H1 (cell line): ENCODE measurements around the gene RBMS1. TPM values are rescaled to one million over a fixed set of nuclear protein-coding genes. Genes with fewer than 3 reads are reported as not detected.
A peak's percentile ranks its signal among the peaks of the same experiment; 100 is the strongest.

Experiments
- CTCF ChIA-PET: fragments of 300-600 bp; sonication (Branson Sonifier 250); formaldehyde crosslinking; loops from one replicate; lab custom pipeline; 2021; ENCODE audit not compliant: partially characterized antibody; lab: Charles Lee
- POLR2A ChIA-PET: fragments of 300-600 bp; sonication (Branson Sonifier 250); formaldehyde crosslinking; loops from one replicate; lab custom pipeline; 2021; ENCODE audit warnings: inconsistent platforms; ENCODE audit not compliant: partially characterized antibody; lab: Charles Lee
- DNase-seq, 2 experiments: peaks; one replicate each; pipeline versions ENCODE4 v3.0.0 to v3.0.0-alpha.2; 2010 to 2022; ENCODE audit warnings: low spot score in 2 of 2, low read depth in 1 of 2, mixed read lengths in 1 of 2
- FAIRE-seq: peaks from 2 replicates; lab custom pipeline; 2011; peaks lifted over from hg19 to GRCh38; lab: Jason Lieb, UNC
- H2AFZ ChIP-seq: 2 replicates; pipeline ENCODE4 v1.8.1; 2012; ENCODE audit warnings: low read length, inconsistent platforms
- H2AK5ac ChIP-seq: 2 replicates; pipeline ENCODE4 v1.6.1; 2013; ENCODE audit warnings: low read depth, low read length
- H2BK120ac ChIP-seq: replicated peaks from 2 replicates; pipeline ENCODE3; 2013; ENCODE audit warnings: low read depth, low read length, inconsistent platforms
- H2BK12ac ChIP-seq: 2 replicates; pipeline ENCODE4 v1.6.1; 2013; ENCODE audit warnings: low read depth, low read length
- H2BK15ac ChIP-seq: 2 replicates; pipeline ENCODE4 v1.6.1; 2013; ENCODE audit warnings: low read length
- H2BK20ac ChIP-seq: 2 replicates; pipeline ENCODE4 v1.6.1; 2013; ENCODE audit warnings: low read length
- H2BK5ac ChIP-seq: 2 replicates; pipeline ENCODE4 v1.6.1; 2013; ENCODE audit warnings: low read depth, low read length
- H3K14ac ChIP-seq: 2 replicates; pipeline ENCODE4 v1.6.1; 2013; ENCODE audit warnings: inconsistent platforms; ENCODE audit not compliant: insufficient read length
- H3K18ac ChIP-seq: 2 replicates; pipeline ENCODE4 v1.6.1; 2013; ENCODE audit warnings: low read length; ENCODE audit errors: extremely low read depth
- H3K23ac ChIP-seq: 2 replicates; pipeline ENCODE4 v1.6.1; 2013; ENCODE audit warnings: inconsistent platforms; ENCODE audit not compliant: insufficient read length
- H3K23me2 ChIP-seq: 2 replicates; pipeline ENCODE4 v1.6.1; 2013; ENCODE audit warnings: low read depth, low read length
- H3K27ac ChIP-seq: 2 replicates; pipeline ENCODE4 v1.6.1; 2011; ENCODE audit warnings: low read depth, low read length, inconsistent platforms
- H3K27me3 ChIP-seq, 4 experiments: replicated peaks in 1 of 4; 1 replicate in 1 of 4; 2 replicates in 3 of 4; pipeline versions ENCODE4 v1.6.1 to v1.8.1; 2011 to 2013; ENCODE audit warnings: low read length in 3 of 4, mild to moderate bottlenecking in 3 of 4, inconsistent platforms in 2 of 4, mixed read lengths in 2 of 4, moderate library complexity in 1 of 4; ENCODE audit not compliant: control insufficient read depth in 3 of 4, insufficient read depth in 3 of 4; ENCODE audit errors: extremely low read depth in 1 of 4
- H3K36me3 ChIP-seq, 4 experiments: 2 replicates each; pipeline versions ENCODE4 v1.6.1 to v1.8.1; 2011 to 2013; ENCODE audit warnings: mild to moderate bottlenecking in 4 of 4, low read length in 3 of 4, moderate library complexity in 2 of 4, control low read depth in 1 of 4, inconsistent platforms in 1 of 4; ENCODE audit not compliant: insufficient read depth in 4 of 4, control insufficient read depth in 2 of 4
- H3K4ac ChIP-seq: replicated peaks from 2 replicates; pipeline ENCODE3; 2013; ENCODE audit warnings: low read length, low read depth, mixed read lengths, inconsistent platforms; ENCODE audit not compliant: insufficient read length
- H3K4me1 ChIP-seq, 4 experiments: replicated peaks in 1 of 4; 1 replicate in 1 of 4; 2 replicates in 3 of 4; pipeline versions ENCODE4 v1.6.1 to v1.8.1; 2011 to 2013; ENCODE audit warnings: low read length in 3 of 4, inconsistent platforms in 2 of 4, mixed read lengths in 1 of 4; ENCODE audit not compliant: insufficient read depth in 4 of 4, control insufficient read depth in 3 of 4
- H3K4me2 ChIP-seq, 2 experiments: 2 replicates each; pipeline versions ENCODE4 v1.6.1 to v1.8.1; 2011 to 2013; ENCODE audit warnings: low read depth in 2 of 2, low read length in 2 of 2, control low read depth in 1 of 2, inconsistent platforms in 1 of 2, mild to moderate bottlenecking in 1 of 2; ENCODE audit not compliant: insufficient read depth in 1 of 2
- H3K4me3 ChIP-seq, 4 experiments: fragments of 200-600, 300-600 bp in 1 of 4; sonication (generic), shearing (Covaris generic), sonication (Bioruptor Twin) in 1 of 4; 2 replicates each; pipeline versions ENCODE4 v1.5.1 to v1.8.1; 2011 to 2016; ENCODE audit warnings: low read length in 4 of 4, low read depth in 3 of 4, control low read depth in 2 of 4, inconsistent platforms in 2 of 4, mild to moderate bottlenecking in 2 of 4, mixed read lengths in 1 of 4, moderate library complexity in 1 of 4; ENCODE audit not compliant: insufficient read depth in 2 of 4; ENCODE audit errors: extremely low read depth in 1 of 4
- H3K56ac ChIP-seq: replicated peaks from 2 replicates; pipeline ENCODE3; 2013; ENCODE audit warnings: low read depth, mild to moderate bottlenecking, mixed read lengths, low read length, inconsistent platforms; ENCODE audit not compliant: insufficient read length
- H3K79me1 ChIP-seq: 2 replicates; pipeline ENCODE4 v1.6.1; 2013; ENCODE audit warnings: low read depth, low read length, control low read depth
- H3K79me2 ChIP-seq, 2 experiments: 2 replicates each; pipeline versions ENCODE4 v1.6.1 to v1.8.1; 2012 to 2013; ENCODE audit warnings: low read length in 2 of 2, mild to moderate bottlenecking in 2 of 2, inconsistent platforms in 1 of 2; ENCODE audit not compliant: insufficient read depth in 2 of 2, control insufficient read depth in 1 of 2
- H3K9ac ChIP-seq, 4 experiments: replicated peaks in 1 of 4; 1 replicate in 1 of 4; 2 replicates in 3 of 4; pipeline versions ENCODE4 v1.6.1 to v1.8.1; 2011 to 2013; ENCODE audit warnings: low read depth in 3 of 4, low read length in 3 of 4, control low read depth in 2 of 4, mild to moderate bottlenecking in 2 of 4, moderate library complexity in 2 of 4, inconsistent platforms in 1 of 4; ENCODE audit errors: extremely low read depth in 1 of 4
- H3K9me3 ChIP-seq, 2 experiments: 2 replicates each; pipeline versions ENCODE4 v1.6.1 to v1.8.1; 2012 to 2013; ENCODE audit warnings: mild to moderate bottlenecking in 2 of 2, moderate library complexity in 2 of 2, control low read depth in 1 of 2, inconsistent platforms in 1 of 2, low read depth in 1 of 2, low read length in 1 of 2, mixed read lengths in 1 of 2; ENCODE audit not compliant: insufficient read depth in 2 of 2
- H4K20me1 ChIP-seq, 2 experiments: replicated peaks in 1 of 2; 2 replicates each; pipeline versions ENCODE3 to v1.8.1; 2011 to 2013; ENCODE audit warnings: inconsistent platforms in 2 of 2, low read length in 2 of 2, mild to moderate bottlenecking in 1 of 2; ENCODE audit not compliant: insufficient read depth in 2 of 2, control insufficient read depth in 1 of 2
- H4K5ac ChIP-seq: 2 replicates; pipeline ENCODE4 v1.6.1; 2013; ENCODE audit warnings: low read length, low read depth, mixed read lengths, inconsistent platforms; ENCODE audit not compliant: insufficient read length
- H4K8ac ChIP-seq: 2 replicates; pipeline ENCODE4 v1.8.0; 2013; ENCODE audit warnings: mild to moderate bottlenecking, moderate library complexity, low read length, inconsistent platforms; ENCODE audit not compliant: insufficient read depth; ENCODE audit errors: extremely low read depth
- H4K91ac ChIP-seq: replicated peaks from 2 replicates; pipeline ENCODE3; 2013; ENCODE audit warnings: low read length, mixed read lengths, inconsistent platforms; ENCODE audit not compliant: insufficient read length
- ASH2L ChIP-seq: fragments of 200-600, 300-600 bp; sonication (generic); IDR thresholded peaks from one replicate; pipeline ENCODE4 v1.7.1; 2017; ENCODE audit warnings: low read length
- BACH1 ChIP-seq: IDR thresholded peaks from 2 replicates; pipeline ENCODE4 v1.6.1; 2012; ENCODE audit warnings: low read length, improper control_type of control experiment
- CHD2 ChIP-seq: IDR thresholded peaks from 2 replicates; pipeline ENCODE4 v1.6.1; 2012; ENCODE audit warnings: low read length, improper control_type of control experiment
- HDAC2 ChIP-seq, 2 experiments: fragments of 300-600 bp in 1 of 2; sonication (generic) in 1 of 2; IDR thresholded peaks; 2 replicates each; pipeline ENCODE4 v1.6.1; 2011 to 2012; ENCODE audit warnings: low read depth in 2 of 2, low read length in 2 of 2, mild to moderate bottlenecking in 2 of 2, moderate library complexity in 2 of 2, borderline replicate concordance in 1 of 2, inconsistent platforms in 1 of 2
- POLR2AphosphoS5 ChIP-seq: IDR thresholded peaks from 2 replicates; pipeline ENCODE4 v1.6.1; 2011; ENCODE audit warnings: low read depth, low read length
- SIX5 ChIP-seq: IDR thresholded peaks from 2 replicates; pipeline ENCODE4 v1.6.1; 2011; ENCODE audit warnings: mild to moderate bottlenecking, low read depth, low read length
- TCF12 ChIP-seq: IDR thresholded peaks from 2 replicates; pipeline ENCODE4 v1.6.1; 2011; ENCODE audit warnings: low read depth, mild to moderate bottlenecking, low read length
- WGBS, 2 experiments: shearing (Covaris generic) in 1 of 2; methylation state at CpG; one replicate each; pipeline versions ENCODE4 v1.1.6 to v1.1.7; 2013 to 2015; ENCODE audit warnings: low lambda C conversion rate in 2 of 2, mixed read lengths in 2 of 2, inconsistent platforms in 1 of 2, low coverage in 1 of 2, missing lambda C conversion rate in 1 of 2; ENCODE audit not compliant: insufficient replicate concordance in 2 of 2, insufficient coverage in 1 of 2, insufficient read length in 1 of 2; ENCODE audit errors: extremely low coverage in 1 of 2, missing lambda C conversion rate in 1 of 2; 5-methylcytosine and 5-hydroxymethylcytosine counted together
- polyA plus RNA-seq, 7 experiments: library from polyadenylated mRNA; depleted of rRNA in 3 of 7; stranded (reverse) in 5 of 7; unstranded in 2 of 7; fragments of >200 nt in 5 of 7; fragments of 200-250 nt in 2 of 7; gene quantifications; 1 replicate in 5 of 7; 2 replicates in 1 of 7; 4 replicates in 1 of 7; pipeline versions ENCODE4 v1.2.1 to v1.2.3, GENCODE V29; 2011 to 2013; ENCODE audit warnings: missing spikeins in 2 of 7, mixed read lengths in 2 of 7
- total RNA-seq: library from RNA; stranded (reverse); fragmentation: NEBNext Ultra II Directional; extraction: Animal tissue kit (Norgen Biotek cat#: 25700); gene quantifications from 2 replicates; pipeline ENCODE4 v1.2.1, GENCODE V29; 2021
- TF ChIP-seq, protein P1 (sequence below): IDR thresholded peaks from 2 replicates; pipeline ENCODE4 v1.6.1; 2012; ENCODE audit warnings: inconsistent platforms

Gene RBMS1
- total and polyA plus RNA-seq, 2 of the 8 experiments (the other 6 are each of a cell fraction or from before 2014, with no cell fraction given), result 53.7 to 60.0 TPM

- WGBS, 2 experiments, result 90% methylated on average over 7 of the region's 7 CpGs; no CpG with 5 or more reads in 1 of the 2 experiments
- Histone ChIP-seq H3K79me1 (peaks cover 5% of the 10 kb centered on the region), H3K4me2 (no peak overlapping the region), H3K23ac (no peak overlapping the region), H4K20me1 (peaks cover 2% of the 10 kb centered on the region in 2 experiments), H3K36me3 (peaks cover 0 to 3% (median 0%) of the 10 kb centered on the region in 4 experiments; a peak in 1 of 8 replicates), H3K79me2 (peaks cover 4 to 73% of the 10 kb centered on the region in 2 experiments; a peak in 3 of 4 replicates), H2AFZ (no peak overlapping the region), H4K91ac (no peak overlapping the region), H3K4ac (no peak overlapping the region), H4K8ac (no peak overlapping the region), H2BK12ac (no peak overlapping the region; the same call in 1 of the 2 replicates), H3K23me2 (no peaks in the 10 kb centered on the region), H2BK20ac (no peak overlapping the region), H3K4me1 (peaks cover 5 to 17% (median 13%) of the 10 kb centered on the region in 4 experiments; a peak in 5 of 7 replicates), H3K9me3 (no peaks in the 10 kb centered on the region), H2BK15ac (no peak overlapping the region), H3K27ac (no peak overlapping the region), H3K9ac (no peak overlapping the region), H3K4me3 (no peak overlapping the region), H3K27me3 (no peaks in the 10 kb centered on the region), H2BK120ac (no peak overlapping the region), H4K5ac (no peak overlapping the region), H2BK5ac (no peak overlapping the region), H3K56ac (no peak overlapping the region), H2AK5ac (peak overlapping the region; percentile 25; the same call in 1 of the 2 replicates), H3K14ac (no peak overlapping the region), H3K18ac (no peak overlapping the region)
- no peak for DNase-seq
- CTCF ChIA-PET, result no interaction called here
- TF ChIP-seq POLR2AphosphoS5, result no peak
- no peak for TF ChIP-seq CHD2
- no peak for TF ChIP-seq BACH1
- TF ChIP-seq, protein P1, sequence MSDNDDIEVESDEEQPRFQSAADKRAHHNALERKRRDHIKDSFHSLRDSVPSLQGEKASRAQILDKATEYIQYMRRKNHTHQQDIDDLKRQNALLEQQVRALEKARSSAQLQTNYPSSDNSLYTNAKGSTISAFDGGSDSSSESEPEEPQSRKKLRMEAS, result no peak
- no peak for TF ChIP-seq SIX5
- no peak for TF ChIP-seq HDAC2 (IDR thresholded peaks at IDR 0.05; ENCODE audit: borderline replicate concordance in 1 of 2, low read depth in 2 of 2, low read length in 2 of 2)
- TF ChIP-seq TCF12, result no peak
- no peak for TF ChIP-seq ASH2L
- POLR2A ChIA-PET, result interaction anchor here (0.8 kb wide), 2 partner anchors 38 to 637 kb away, joined by 3 read pairs; no protein-coding TSS in a partner anchor
- no peak for FAIRE-seq
Measured at GRCh38 chr2:160368988-160369930, 124.3 kb downstream of the RBMS1 start.
